ENCODE data around the gene PPP1R14B. TPM values are rescaled to one million over a fixed set of nuclear protein-coding genes. Genes with fewer than 3 reads are reported as not detected.

The PPP1R14B gene
- total RNA-seq, 1 donor from 2014 or later = 76.5 TPM

DNA sequence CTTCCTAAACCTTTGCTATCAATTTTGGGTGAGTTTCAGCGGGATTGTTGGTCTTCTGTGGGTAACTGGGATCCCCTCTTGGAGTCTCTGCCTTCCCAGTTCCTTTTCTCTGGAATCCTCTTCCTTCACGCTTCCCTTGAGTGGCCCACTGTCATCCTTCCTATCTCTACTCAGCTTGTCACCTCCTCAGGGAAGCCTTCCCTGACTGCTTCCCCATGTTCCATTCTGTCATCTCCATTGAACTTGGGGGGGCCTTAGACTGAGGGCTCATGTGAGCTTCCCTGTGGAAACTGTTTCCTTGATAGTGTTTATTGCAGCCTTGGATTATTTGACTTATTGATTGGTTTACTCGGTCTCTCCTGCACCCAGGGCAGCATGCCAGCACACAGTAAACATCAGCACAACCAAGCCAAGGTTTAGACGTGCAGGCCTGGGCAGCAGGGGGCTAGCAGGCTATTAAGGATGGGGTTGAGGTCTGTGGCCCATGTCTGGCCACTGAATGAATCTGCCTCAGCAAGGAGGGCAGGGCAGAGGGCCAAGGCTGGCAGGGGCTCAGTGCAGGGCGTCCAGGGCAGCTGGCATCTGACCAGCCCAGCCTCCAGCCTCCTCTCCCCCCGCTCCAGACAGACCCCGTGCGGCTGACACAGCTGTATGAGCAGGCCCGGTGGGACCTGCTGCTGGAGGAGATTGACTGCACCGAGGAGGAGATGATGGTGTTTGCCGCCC, 28.0 kb downstream of the PPP1R14B start:
- DNase-seq = no peak
- H3K27me3 ChIP-seq = no peaks in the 10 kb centered on the region
- H3K4me1 ChIP-seq = no peaks in the 10 kb centered on the region
- TF ChIP-seq, protein P1, sequence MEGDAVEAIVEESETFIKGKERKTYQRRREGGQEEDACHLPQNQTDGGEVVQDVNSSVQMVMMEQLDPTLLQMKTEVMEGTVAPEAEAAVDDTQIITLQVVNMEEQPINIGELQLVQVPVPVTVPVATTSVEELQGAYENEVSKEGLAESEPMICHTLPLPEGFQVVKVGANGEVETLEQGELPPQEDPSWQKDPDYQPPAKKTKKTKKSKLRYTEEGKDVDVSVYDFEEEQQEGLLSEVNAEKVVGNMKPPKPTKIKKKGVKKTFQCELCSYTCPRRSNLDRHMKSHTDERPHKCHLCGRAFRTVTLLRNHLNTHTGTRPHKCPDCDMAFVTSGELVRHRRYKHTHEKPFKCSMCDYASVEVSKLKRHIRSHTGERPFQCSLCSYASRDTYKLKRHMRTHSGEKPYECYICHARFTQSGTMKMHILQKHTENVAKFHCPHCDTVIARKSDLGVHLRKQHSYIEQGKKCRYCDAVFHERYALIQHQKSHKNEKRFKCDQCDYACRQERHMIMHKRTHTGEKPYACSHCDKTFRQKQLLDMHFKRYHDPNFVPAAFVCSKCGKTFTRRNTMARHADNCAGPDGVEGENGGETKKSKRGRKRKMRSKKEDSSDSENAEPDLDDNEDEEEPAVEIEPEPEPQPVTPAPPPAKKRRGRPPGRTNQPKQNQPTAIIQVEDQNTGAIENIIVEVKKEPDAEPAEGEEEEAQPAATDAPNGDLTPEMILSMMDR (IDR thresholded peaks at IDR 0.05) = no peak
- H3K36me3 ChIP-seq = peaks cover 45% of the 10 kb centered on the region
- ATAC-seq = no peak
- no peak overlapping the region for H3K27ac ChIP-seq
- H3K4me3 ChIP-seq = no peak overlapping the region
- intact Hi-C loops (cut with DNase I) = no loop called here
- H3K9me3 ChIP-seq = no peaks in the 10 kb centered on the region

DNA sequence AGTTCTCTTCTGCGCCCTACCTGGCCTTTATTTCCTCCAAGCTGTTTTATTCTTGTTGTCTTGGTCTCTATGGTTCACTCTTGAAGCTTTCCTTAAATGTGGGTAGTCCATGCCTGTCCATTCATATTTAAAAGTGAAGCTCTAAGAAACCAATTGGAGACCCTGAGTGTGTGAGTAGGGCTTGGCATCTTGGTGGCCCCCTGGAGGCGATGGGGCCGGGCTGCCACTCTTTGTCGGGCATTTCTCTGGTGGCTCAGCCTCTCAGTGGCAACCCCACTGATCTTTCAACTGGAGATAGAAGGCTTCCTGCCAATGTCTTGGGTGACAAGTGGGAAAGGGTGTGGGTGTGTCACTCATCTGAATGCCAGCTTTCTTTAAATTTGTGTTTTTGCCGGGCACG, 29.9 kb downstream of the PPP1R14B start:
- Histone ChIP-seq H3K4me3 (no peak overlapping the region), H3K27ac (no peak overlapping the region), H3K36me3 (peaks cover 34% of the 10 kb centered on the region), H3K9me3 (no peaks in the 10 kb centered on the region), H3K4me1 (no peaks in the 10 kb centered on the region), H3K27me3 (no peaks in the 10 kb centered on the region)
- no peak for ATAC-seq
- TF ChIP-seq, protein P1 (IDR thresholded peaks at IDR 0.05) = no peak
- intact Hi-C loops (cut with DNase I) = no loop called here
- no peak for DNase-seq

DNA sequence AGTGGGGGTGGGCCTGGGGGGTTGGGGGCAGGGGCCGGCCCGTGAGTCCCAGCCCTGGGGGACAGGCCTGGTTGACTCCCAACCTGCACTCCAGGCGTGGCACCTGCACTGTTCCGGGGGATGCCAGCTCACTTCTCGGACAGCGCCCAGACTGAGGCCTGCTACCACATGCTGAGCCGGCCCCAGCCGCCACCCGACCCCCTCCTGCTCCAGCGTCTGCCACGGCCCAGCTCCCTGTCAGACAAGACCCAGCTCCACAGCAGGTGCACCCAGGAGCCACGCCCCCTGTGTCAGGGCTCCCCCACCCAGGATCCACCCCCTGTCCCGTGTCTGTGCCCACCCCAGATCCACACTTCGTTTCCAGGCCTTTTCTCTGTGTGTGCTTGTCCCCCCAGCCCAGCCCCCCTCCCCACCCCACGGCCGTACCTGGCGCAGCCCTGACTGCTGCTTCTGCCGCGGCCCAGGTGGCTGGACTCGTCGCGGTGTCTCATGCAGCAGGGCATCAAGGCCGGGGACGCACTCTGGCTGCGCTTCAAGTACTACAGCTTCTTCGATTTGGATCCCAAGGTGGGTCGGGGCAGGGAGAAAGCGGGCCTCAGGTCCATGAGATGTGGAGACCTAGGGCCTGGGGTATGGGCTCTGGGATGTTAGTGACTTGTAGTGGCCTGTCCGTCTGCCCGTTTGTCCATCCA, 35.4 kb downstream of the PPP1R14B start:
- TF ChIP-seq, protein P1 (IDR thresholded peaks at IDR 0.05) = no peak
- intact Hi-C loops (cut with DNase I) = no loop called here
- H3K9me3 ChIP-seq = no peaks in the 10 kb centered on the region
- H3K4me3 ChIP-seq = no peak overlapping the region
- DNase-seq = no peak
- H3K4me1 ChIP-seq = peaks cover 25% of the 10 kb centered on the region
- ATAC-seq = no peak
- no peak overlapping the region for H3K27ac ChIP-seq
- H3K36me3 ChIP-seq = peaks cover 7% of the 10 kb centered on the region
- H3K27me3 ChIP-seq = no peaks in the 10 kb centered on the region

DNA sequence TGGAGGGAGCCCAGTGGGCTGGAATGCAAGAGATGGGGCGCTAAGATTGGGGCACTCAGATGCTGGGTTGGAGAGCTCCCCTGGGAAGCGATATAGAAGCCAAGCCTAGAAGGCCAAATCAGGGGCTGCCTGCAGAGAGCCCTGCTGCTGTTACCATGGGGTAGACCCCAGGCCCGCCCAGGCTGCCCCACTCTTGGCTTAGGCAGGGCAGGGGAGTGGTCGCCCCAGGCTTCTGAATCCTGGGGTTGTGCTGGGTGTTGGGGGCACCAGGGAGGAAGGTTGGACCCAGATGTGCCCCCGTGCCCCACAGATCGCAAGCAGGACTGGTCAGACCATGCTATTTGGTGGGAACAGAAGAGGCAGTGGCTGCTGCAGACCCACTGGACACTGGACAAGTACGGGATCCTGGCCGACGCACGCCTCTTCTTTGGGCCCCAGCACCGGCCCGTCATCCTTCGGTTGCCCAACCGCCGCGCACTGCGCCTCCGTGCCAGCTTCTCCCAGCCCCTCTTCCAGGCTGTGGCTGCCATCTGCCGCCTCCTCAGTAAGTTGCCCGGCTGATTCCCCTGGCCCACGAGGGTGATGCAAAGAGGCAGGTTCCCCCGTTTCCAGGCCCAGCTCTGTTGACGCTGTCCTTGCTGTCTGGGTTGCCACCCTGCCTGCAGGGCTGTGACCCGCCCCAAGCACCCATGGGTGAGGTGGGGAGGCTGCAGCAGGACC, 36.3 kb downstream of the PPP1R14B start:
- no peak for ATAC-seq
- peaks cover 7% of the 10 kb centered on the region for H3K36me3 ChIP-seq
- TF ChIP-seq, protein P1 (IDR thresholded peaks at IDR 0.05) = no peak
- H3K4me3 ChIP-seq = no peak overlapping the region
- intact Hi-C loops (cut with DNase I) = no loop called here
- DNase-seq = peak; percentile 62
- H3K4me1 ChIP-seq = peaks cover 33% of the 10 kb centered on the region
- H3K27ac ChIP-seq = no peak overlapping the region
- no peaks in the 10 kb centered on the region for H3K27me3 ChIP-seq
- no peaks in the 10 kb centered on the region for H3K9me3 ChIP-seq

DNA sequence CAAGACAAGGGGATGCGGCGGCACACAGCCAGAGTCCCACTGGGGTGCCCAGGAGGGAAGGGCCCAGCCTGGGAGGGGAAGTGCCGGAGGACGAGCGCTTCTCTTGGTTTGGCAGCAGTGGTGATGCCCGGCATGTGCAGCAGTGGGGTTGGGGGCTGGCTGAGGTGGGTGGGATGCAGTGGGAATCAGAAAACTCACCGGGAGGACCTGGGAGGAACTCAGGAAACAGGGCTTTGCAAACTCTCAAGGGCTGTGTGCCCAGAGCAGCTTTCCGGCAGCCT, 37.2 kb downstream of the PPP1R14B start:
- no peaks in the 10 kb centered on the region for H3K9me3 ChIP-seq
- TF ChIP-seq, protein P1 (IDR thresholded peaks at IDR 0.05) = no peak
- no peaks in the 10 kb centered on the region for H3K27me3 ChIP-seq
- intact Hi-C loops (cut with DNase I) = no loop called here
- peaks cover 42% of the 10 kb centered on the region for H3K4me1 ChIP-seq
- DNase-seq = peak; percentile 65
- no peak for ATAC-seq
- H3K4me3 ChIP-seq = no peak overlapping the region
- H3K27ac ChIP-seq = no peak overlapping the region
- peaks cover 7% of the 10 kb centered on the region for H3K36me3 ChIP-seq

Measured in upper lobe of right lung (tissue), 1 donor.